GM12878 (cell line): ENCODE results near the gene TRIM41. TPM values are rescaled to one million over a fixed set of nuclear protein-coding genes. Genes with fewer than 3 reads are reported as not detected.

Source experiments
- ATAC-seq: fragments of 200-7000 bp; cut with Tn5 transposase; 3 replicates; pipeline ENCODE4 v1.9.1; 2020; ENCODE audit warnings: mild to moderate bottlenecking, moderate library complexity
- BruUV-seq: library from RNA; stranded (reverse); fragments of 400-500 nt; replicated peaks from 2 replicates; lab custom pipeline; 2021; lab: Mats Ljungman, UMichigan
- CTCF ChIA-PET: fragments of 300-600 bp; sonication (Branson Sonifier 250); formaldehyde crosslinking; extraction: SDS; loops from one replicate; lab custom pipeline; 2021; ENCODE audit warnings: inconsistent platforms; lab: Yijun Ruan, JAX
- POLR2A ChIA-PET: fragments of 350-600 bp; formaldehyde crosslinking; extraction: SDS; loops from one replicate; lab custom pipeline; 2021; ENCODE audit warnings: inconsistent platforms; lab: Charles Lee
- RAD21 ChIA-PET: fragments of 300-600 bp; sonication (Branson Sonifier 250); formaldehyde crosslinking; loops from one replicate; lab custom pipeline; 2023; ENCODE audit warnings: antibody characterized with exemption; ENCODE audit not compliant: unreplicated experiment; lab: Charles Lee
- SMC1A ChIA-PET: fragments of 300-600 bp; sonication (Branson Sonifier 250); formaldehyde crosslinking; loops from one replicate; lab custom pipeline; 2023; ENCODE audit not compliant: unreplicated experiment, uncharacterized antibody; lab: Charles Lee
- DNase-seq: peaks from one replicate; pipeline ENCODE4 v3.0.0-alpha.2; 2011; ENCODE audit warnings: low read depth, low spot score
- FAIRE-seq: peaks from 3 replicates; lab custom pipeline; 2011; peaks lifted over from hg19 to GRCh38; lab: Jason Lieb, UNC
- H2AFZ ChIP-seq: 2 replicates; pipeline ENCODE4 v1.6.0; 2011; ENCODE audit warnings: low read depth, low read length, control low read depth; ENCODE audit not compliant: control insufficient read depth
- H3K27ac ChIP-seq: 2 replicates; pipeline ENCODE4 v1.5.1; 2011; ENCODE audit warnings: control low read depth; ENCODE audit not compliant: control insufficient read depth, insufficient read depth
- H3K27me3 ChIP-seq, 2 experiments: replicated peaks in 1 of 2; 2 replicates each; pipeline versions ENCODE4 v1.6.0 to v1.6.1; 2011; ENCODE audit warnings: low read length in 1 of 2; ENCODE audit not compliant: control insufficient read depth in 2 of 2, insufficient read depth in 2 of 2
- H3K36me3 ChIP-seq, 2 experiments: 2 replicates each; pipeline ENCODE4 v1.5.1; 2011; ENCODE audit warnings: low read length in 1 of 2; ENCODE audit not compliant: control insufficient read depth in 2 of 2, insufficient read depth in 2 of 2
- H3K4me1 ChIP-seq: 2 replicates; pipeline ENCODE4 v1.6.1; 2011; ENCODE audit warnings: mild to moderate bottlenecking, low read length, moderate library complexity, mixed read lengths; ENCODE audit not compliant: control insufficient read depth, insufficient read depth
- H3K4me2 ChIP-seq: 2 replicates; pipeline ENCODE4 v1.6.0; 2011; ENCODE audit warnings: control low read depth; ENCODE audit not compliant: control insufficient read depth, insufficient read depth
- H3K4me3 ChIP-seq: fragments of 200-600 bp; sonication (generic); 2 replicates; pipeline ENCODE4 v1.5.1; 2016
- H3K79me2 ChIP-seq: 2 replicates; pipeline ENCODE4 v1.6.0; 2011; ENCODE audit warnings: low read length; ENCODE audit not compliant: control insufficient read depth, insufficient read depth
- H3K9ac ChIP-seq: 2 replicates; pipeline ENCODE4 v1.8.0; 2011; ENCODE audit warnings: low read length, control low read depth, mixed read lengths; ENCODE audit not compliant: control insufficient read depth, insufficient read depth
- H3K9me3 ChIP-seq: replicated peaks from 3 replicates; pipeline ENCODE4 v1.5.1; 2011; ENCODE audit warnings: mild to moderate bottlenecking, low read length; ENCODE audit not compliant: control insufficient read depth, insufficient read depth
- H4K20me1 ChIP-seq: 2 replicates; pipeline ENCODE4 v1.6.0; 2011; ENCODE audit not compliant: control insufficient read depth, insufficient read depth
- BACH1 ChIP-seq: fragments of 450-650 bp; IDR thresholded peaks from 2 replicates; pipeline ENCODE4 v1.6.1; 2017; ENCODE audit warnings: mild to moderate bottlenecking, borderline replicate concordance
- BHLHE40 ChIP-seq, 2 experiments: fragments of 450-650 bp in 1 of 2; IDR thresholded peaks; 2 replicates each; pipeline ENCODE4 v1.6.1; 2011 to 2017; ENCODE audit warnings: low read depth in 2 of 2, borderline replicate concordance in 1 of 2, improper control_type of control experiment in 1 of 2, low read length in 1 of 2, mild to moderate bottlenecking in 1 of 2
- CTCF ChIP-seq, 3 experiments: IDR thresholded peaks in 2 of 3; conservative IDR thresholded peaks in 1 of 3; 2 replicates each; pipeline ENCODE4 v1.5.1; 2011; ENCODE audit warnings: low read depth in 3 of 3, low read length in 3 of 3, mild to moderate bottlenecking in 3 of 3, control low read depth in 2 of 3, moderate library complexity in 2 of 3, inconsistent platforms in 1 of 3, mixed read lengths in 1 of 3; ENCODE audit not compliant: control insufficient read depth in 2 of 3, insufficient read depth in 1 of 3; ENCODE audit errors: extremely low read depth in 1 of 3
- EGR1 ChIP-seq, 2 experiments: IDR thresholded peaks; 1 replicate in 1 of 2; 2 replicates in 1 of 2; pipeline ENCODE4 v1.6.1; 2011 to 2012; ENCODE audit warnings: low read depth in 2 of 2, low read length in 2 of 2, borderline replicate concordance in 1 of 2, mild to moderate bottlenecking in 1 of 2, moderate library complexity in 1 of 2
- FOXK2 ChIP-seq: fragments of 450-650 bp; IDR thresholded peaks from 2 replicates; pipeline ENCODE4 v1.6.1; 2017; ENCODE audit warnings: mild to moderate bottlenecking, moderate library complexity
- IKZF1 ChIP-seq: fragments of 450-650 bp; conservative IDR thresholded peaks from 2 replicates; pipeline ENCODE4 v1.6.1; 2017; ENCODE audit warnings: antibody characterized with exemption, mild to moderate bottlenecking
- MEF2A ChIP-seq: IDR thresholded peaks from 2 replicates; pipeline ENCODE4 v1.6.1; 2011; ENCODE audit warnings: low read depth, mild to moderate bottlenecking, low read length, moderate library complexity; ENCODE audit not compliant: insufficient read depth
- MLLT1 ChIP-seq: fragments of 450-650 bp; IDR thresholded peaks from 2 replicates; pipeline ENCODE4 v1.6.1; 2016; ENCODE audit warnings: mild to moderate bottlenecking
- MXI1 ChIP-seq: fragments of 150-350 bp; IDR thresholded peaks from 2 replicates; pipeline ENCODE4 v1.6.1; 2011; ENCODE audit warnings: low read depth, mild to moderate bottlenecking, inconsistent platforms, low read length, improper control_type of control experiment
- NFYA ChIP-seq: IDR thresholded peaks from 2 replicates; pipeline ENCODE4 v1.6.1; 2011; ENCODE audit warnings: low read depth, mild to moderate bottlenecking, low read length, improper control_type of control experiment, borderline replicate concordance
- NR2C2 ChIP-seq: IDR thresholded peaks from 2 replicates; pipeline ENCODE4 v1.6.1; 2011; ENCODE audit warnings: borderline replicate concordance, low read depth; ENCODE audit not compliant: control insufficient read depth, insufficient read length
- PML ChIP-seq: IDR thresholded peaks from 2 replicates; pipeline ENCODE4 v1.6.1; 2012; ENCODE audit warnings: low read length, inconsistent platforms
- POLR2A ChIP-seq: IDR thresholded peaks from 2 replicates; pipeline ENCODE4 v1.6.1; 2011; ENCODE audit warnings: low read depth, mild to moderate bottlenecking, low read length
- RB1 ChIP-seq: fragments of 450-650 bp; formaldehyde crosslinking; IDR thresholded peaks from 2 replicates; pipeline ENCODE4 v1.6.1; 2017; ENCODE audit warnings: mild to moderate bottlenecking, borderline replicate concordance
- RFX5 ChIP-seq: IDR thresholded peaks from 2 replicates; pipeline ENCODE4 v1.6.1; 2011; ENCODE audit warnings: low read depth, low read length, improper control_type of control experiment
- SPI1 ChIP-seq: IDR thresholded peaks from 2 replicates; pipeline ENCODE4 v1.6.1; 2011; ENCODE audit warnings: low read depth, mild to moderate bottlenecking, low read length, moderate library complexity, borderline replicate concordance; ENCODE audit not compliant: insufficient read depth
- ZBED1 ChIP-seq: IDR thresholded peaks from 2 replicates; pipeline ENCODE4 v1.6.1; 2016; ENCODE audit warnings: borderline replicate concordance
- ZNF622 ChIP-seq: fragments of 450-650 bp; IDR thresholded peaks from 2 replicates; pipeline ENCODE4 v1.6.1; 2017; ENCODE audit warnings: mild to moderate bottlenecking, inconsistent platforms
- WGBS: methylation state at CpG from one replicate; pipeline ENCODE4 v1.1.6; 2016; ENCODE audit warnings: low lambda C conversion rate; ENCODE audit not compliant: insufficient replicate concordance, insufficient coverage; ENCODE audit errors: missing lambda C conversion rate; 5-methylcytosine and 5-hydroxymethylcytosine counted together
- in situ Hi-C: fragments of 300-500 bp; cut with MboI; formaldehyde crosslinking; loops from 9 replicates; pipeline ENCODE4 v1.14.3; 2018; ENCODE audit warnings: mixed read lengths
- intact Hi-C: fragments of 100-400 bp; cut with micrococcal nuclease; formaldehyde crosslinking; loops from one replicate; pipeline ENCODE4 v1.14.2; 2022; ENCODE audit not compliant: unreplicated experiment
- polyA plus RNA-seq, 11 experiments: library from polyadenylated mRNA; depleted of rRNA in 4 of 11; unstranded in 6 of 11; stranded (reverse) in 5 of 11; fragments of >200 nt; fragmentation: Nextera tagmentation in 4 of 11; fragmentation: Illumina TruSeq in 1 of 11; extraction: Ambion mirVana in 4 of 11; extraction: Trizol in 1 of 11; gene quantifications; 1 replicate in 1 of 11; 2 replicates in 10 of 11; pipeline versions ENCODE4 v1.2.1 to v1.2.3, GENCODE V29; 2011 to 2016; ENCODE audit warnings: inconsistent platforms in 2 of 11, missing spikeins in 2 of 11, low read depth in 1 of 11
- total RNA-seq, 4 experiments: library from RNA; depleted of rRNA in 3 of 4; stranded (reverse); fragments of >200 nt in 3 of 4; fragmentation: Illumina TruSeq in 1 of 4; extraction: Trizol in 1 of 4; gene quantifications; 2 replicates each; pipeline versions ENCODE4 v1.2.1 to v1.2.3, GENCODE V29; 2013 to 2021

Gene TRIM41
- total and polyA plus RNA-seq, 10 of the 15 experiments (the other 5 are each of a cell fraction or from before 2014, with no cell fraction given) = 1.0 to 28.9 (median 10.6) TPM

- Histone ChIP-seq H2AFZ (peak within 1 kb of the TSS; percentile 41), H3K27ac (no peak within 1 kb of the TSS), H3K4me2 (peak within 1 kb of the TSS; percentile 83), H3K9ac (peak within 1 kb of the TSS; percentile 0; the same call in 1 of the 2 replicates), H3K4me3 (peak within 1 kb of the TSS; percentile 70), H4K20me1 (no peaks in the 10 kb centered on the region), H3K9me3 (no peaks in the 10 kb centered on the region), H3K36me3 (no peaks in the 10 kb centered on the region), H3K4me1 (peaks cover 14% of the 10 kb centered on the region), H3K79me2 (no peaks in the 10 kb centered on the region), H3K27me3 (peaks cover 4 to 8% of the 10 kb centered on the region in 2 experiments; a peak in 3 of 4 replicates)
- FAIRE-seq (no peak), DNase-seq (no peak), ATAC-seq (peak; percentile 45)
- CTCF ChIA-PET = interaction anchor here (0.6 to 8.2 kb wide), 2 partner anchors 14 to 20 kb away, joined by 3 to 96 read pairs; no protein-coding TSS in a partner anchor
- no TSS peak for BruUV-seq
- 3% methylated on average over 57 of the region's 94 CpGs for WGBS
- POLR2A ChIA-PET = interaction anchor here (1.0 to 1.9 kb wide), 2 partner anchors 13 to 16 kb away, joined by 4 to 8 read pairs; no protein-coding TSS in a partner anchor
- intact Hi-C loops (no loop called here), in situ Hi-C loops (no loop called here)
- SMC1A ChIA-PET = interaction anchor here (1.6 to 6.5 kb wide), 4 partner anchors 12 to 20 kb away, joined by 4 to 40 read pairs (median 20); partner anchors contain the start of gene TRIM41
- RAD21 ChIA-PET = interaction anchor here (1.6 to 5.0 kb wide), 2 partner anchors 14 to 20 kb away, joined by 5 to 72 read pairs; no protein-coding TSS in a partner anchor
- TF ChIP-seq RB1 = 0 out of 2 replicates have a peak, but pooled peaks have one; percentile 31
- TF ChIP-seq POLR2A = no peak
- TF ChIP-seq BHLHE40 (IDR thresholded peaks at IDR 0.05; ENCODE audit: borderline replicate concordance in 1 of 2, low read depth in 2 of 2, low read length in 1 of 2) = peak in 1 of 2 experiments; percentile 34; a peak in 1 of 4 replicates
- no peak for TF ChIP-seq CTCF (IDR thresholded peaks at IDR 0.05 in 2 of 3, conservative IDR thresholded peaks at IDR 0.05 in 1 of 3; ENCODE audit: control insufficient read depth in 2 of 3, extremely low read depth in 1 of 3, insufficient read depth in 1 of 3, low read depth in 3 of 3, low read length in 3 of 3)
- no peak for TF ChIP-seq ZBED1
- TF ChIP-seq MEF2A = no peak
- TF ChIP-seq FOXK2 = no peak
- no peak for TF ChIP-seq EGR1 (IDR thresholded peaks at IDR 0.05; ENCODE audit: borderline replicate concordance in 1 of 2, low read depth in 2 of 2, low read length in 2 of 2)
- no peak for TF ChIP-seq RFX5
- no peak for TF ChIP-seq NR2C2
- TF ChIP-seq PML = no peak
- no peak for TF ChIP-seq MLLT1
- TF ChIP-seq NFYA = no peak
- no peak for TF ChIP-seq BACH1
- TF ChIP-seq IKZF1 = peak; percentile 67
- TF ChIP-seq SPI1 = no peak
- no peak for TF ChIP-seq ZNF622
- TF ChIP-seq MXI1 = no peak
Observed at GRCh38 chr5:181204826-181205760, 18.0 kb upstream of the TRIM41 start, which contains the start of gene TRIM7. TRIM7 (minus strand) TSS chr5:181205196; CDS start chr5:181205110, 86 bp downstream.
